ENCODE results near the gene DTL.
A peak's percentile ranks its signal among the peaks of the same experiment; 100 is the strongest.
"Not testable (repeated sequence)": the region's sequence is repeated elsewhere in the genome, so short reads cannot be mapped to it uniquely, and the experiment has no call there.

Gene DTL, protein sequence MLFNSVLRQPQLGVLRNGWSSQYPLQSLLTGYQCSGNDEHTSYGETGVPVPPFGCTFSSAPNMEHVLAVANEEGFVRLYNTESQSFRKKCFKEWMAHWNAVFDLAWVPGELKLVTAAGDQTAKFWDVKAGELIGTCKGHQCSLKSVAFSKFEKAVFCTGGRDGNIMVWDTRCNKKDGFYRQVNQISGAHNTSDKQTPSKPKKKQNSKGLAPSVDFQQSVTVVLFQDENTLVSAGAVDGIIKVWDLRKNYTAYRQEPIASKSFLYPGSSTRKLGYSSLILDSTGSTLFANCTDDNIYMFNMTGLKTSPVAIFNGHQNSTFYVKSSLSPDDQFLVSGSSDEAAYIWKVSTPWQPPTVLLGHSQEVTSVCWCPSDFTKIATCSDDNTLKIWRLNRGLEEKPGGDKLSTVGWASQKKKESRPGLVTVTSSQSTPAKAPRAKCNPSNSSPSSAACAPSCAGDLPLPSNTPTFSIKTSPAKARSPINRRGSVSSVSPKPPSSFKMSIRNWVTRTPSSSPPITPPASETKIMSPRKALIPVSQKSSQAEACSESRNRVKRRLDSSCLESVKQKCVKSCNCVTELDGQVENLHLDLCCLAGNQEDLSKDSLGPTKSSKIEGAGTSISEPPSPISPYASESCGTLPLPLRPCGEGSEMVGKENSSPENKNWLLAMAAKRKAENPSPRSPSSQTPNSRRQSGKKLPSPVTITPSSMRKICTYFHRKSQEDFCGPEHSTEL

DNA sequence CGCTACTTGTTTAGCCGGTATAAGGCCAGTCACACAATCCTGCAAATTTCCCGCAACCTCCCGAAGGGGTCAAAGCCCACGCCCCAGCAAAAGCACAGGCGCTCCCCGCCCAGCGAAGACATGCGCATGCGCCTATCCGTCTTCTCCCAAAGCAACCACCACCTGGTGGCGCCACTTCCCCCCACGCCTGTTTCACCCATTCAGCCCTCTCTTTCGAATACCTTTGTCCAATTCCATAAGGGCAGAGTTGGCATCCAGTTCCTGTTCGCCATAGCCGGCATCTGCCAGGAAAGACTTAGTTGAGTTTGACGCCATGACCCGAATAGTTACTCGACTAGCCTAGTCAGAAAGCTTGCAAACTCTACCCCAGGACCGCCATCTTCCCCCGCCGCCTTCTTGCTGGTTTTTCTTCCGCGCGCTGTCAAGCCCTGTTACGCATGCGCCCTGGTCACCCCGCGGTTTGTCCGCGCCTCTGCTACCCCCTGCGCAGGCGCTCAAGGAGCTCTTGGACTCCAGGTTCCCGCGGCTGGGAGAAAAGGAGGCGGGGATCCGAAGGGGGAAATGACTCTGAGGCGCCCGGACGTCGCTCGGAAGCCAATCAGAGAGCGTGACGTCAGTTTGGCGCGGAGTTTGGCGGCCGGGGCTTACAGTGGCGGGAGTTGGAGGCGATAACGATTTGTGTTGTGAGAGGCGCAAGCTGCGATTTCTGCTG, at the start of gene DTL, which contains the start of gene INTS7:
Gene DTL, plus strand, starts transcription at position 626 of the 712 bp plus-strand sequence. CDS start 143 bp downstream, outside the sequence.
Gene INTS7, minus strand, starts transcription at position 435 of the 712 bp plus-strand sequence. Its CDS starts 120 bp downstream, at position 315.
- DNase-seq, result peak; percentile 99

DNA sequence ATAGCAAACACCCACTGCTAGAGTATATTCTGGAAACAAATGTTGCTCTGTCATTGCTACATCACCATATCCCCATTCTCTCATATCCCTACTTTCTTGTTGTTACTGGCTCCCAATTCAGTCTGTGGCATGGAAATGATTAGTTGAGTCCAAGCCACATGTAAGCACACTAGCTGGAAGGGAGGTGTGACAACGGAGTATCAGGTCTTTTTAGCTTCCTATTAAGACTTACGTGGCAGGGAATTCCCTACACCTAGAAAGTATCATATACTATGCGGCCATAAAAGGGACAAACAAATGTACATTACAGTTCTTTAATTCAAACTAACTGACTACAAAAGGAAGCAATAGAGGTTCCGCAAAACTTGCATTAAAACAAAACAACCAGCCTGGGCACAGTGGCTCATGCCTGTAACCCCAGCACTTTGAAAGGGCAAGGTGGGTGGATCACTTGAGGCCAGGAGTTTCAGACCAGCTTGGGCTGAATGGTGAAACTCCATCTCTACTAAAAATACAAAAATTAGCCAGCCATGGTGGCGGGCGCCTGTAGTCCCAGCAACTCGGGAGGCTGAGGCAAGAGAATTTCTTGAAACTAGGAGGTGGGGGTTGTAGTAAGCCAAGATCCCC, 48.8 kb upstream of the DTL start:
- no peak for DNase-seq

DNA sequence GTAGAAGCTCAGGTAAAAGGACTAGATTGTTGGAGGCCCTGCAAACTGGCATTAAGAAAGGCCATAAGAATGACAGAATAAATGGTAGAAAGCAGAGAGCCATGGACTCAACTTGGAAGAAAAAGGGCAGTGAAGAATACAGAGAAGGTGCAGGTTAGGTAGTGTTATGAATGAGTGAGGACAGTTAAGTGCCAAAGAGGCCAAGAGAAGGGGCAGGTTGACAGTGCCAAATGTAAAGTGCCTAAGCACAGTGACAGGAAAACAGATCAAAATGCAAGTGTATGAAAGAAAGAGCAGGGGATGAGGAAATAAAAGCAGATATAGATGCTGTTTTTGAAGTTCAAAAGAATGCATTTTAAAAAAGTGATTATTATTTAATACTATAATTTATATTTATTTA, 43.9 kb upstream of the DTL start:
- no peak for DNase-seq

DNA sequence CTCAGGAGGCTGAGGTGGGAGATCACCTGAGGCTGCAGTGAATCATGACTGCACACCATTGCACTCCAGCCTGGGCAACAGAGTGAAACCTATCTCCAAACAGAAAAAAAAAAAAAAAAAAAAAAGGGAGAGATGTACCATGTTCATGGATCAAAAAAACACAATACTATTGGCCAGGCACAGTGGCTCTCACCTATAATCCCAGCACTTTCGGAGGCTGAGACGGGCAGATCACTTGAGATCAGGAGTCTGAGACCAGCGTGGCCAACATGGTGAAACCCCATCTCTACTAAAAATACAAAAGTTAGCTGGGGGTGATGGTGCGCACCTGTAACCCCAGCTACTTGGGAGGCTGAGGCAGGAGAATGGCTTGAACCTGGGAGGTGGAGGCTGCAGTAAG, 38.1 kb upstream of the DTL start:
- DNase-seq, result not testable (repeated sequence)

DNA sequence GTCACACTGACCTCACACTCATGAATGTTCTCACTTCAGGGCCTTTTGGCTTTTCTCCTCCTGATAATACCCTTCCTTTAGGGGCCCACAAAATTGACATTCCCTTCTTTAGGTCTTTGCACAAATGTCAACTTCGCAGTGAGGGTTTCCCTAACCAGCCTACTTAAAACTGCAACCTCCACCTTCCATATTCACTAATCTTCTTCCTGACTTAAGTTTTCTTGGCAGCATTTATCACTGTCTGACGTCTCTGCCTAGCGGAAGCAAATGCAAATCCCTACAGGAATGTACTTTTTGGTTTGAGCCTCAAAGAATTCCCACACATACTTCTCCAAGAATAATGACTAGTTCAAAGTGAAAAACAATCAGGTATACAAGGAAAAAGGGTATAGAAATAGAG, 33.0 kb upstream of the DTL start:
- no peak for DNase-seq

DNA sequence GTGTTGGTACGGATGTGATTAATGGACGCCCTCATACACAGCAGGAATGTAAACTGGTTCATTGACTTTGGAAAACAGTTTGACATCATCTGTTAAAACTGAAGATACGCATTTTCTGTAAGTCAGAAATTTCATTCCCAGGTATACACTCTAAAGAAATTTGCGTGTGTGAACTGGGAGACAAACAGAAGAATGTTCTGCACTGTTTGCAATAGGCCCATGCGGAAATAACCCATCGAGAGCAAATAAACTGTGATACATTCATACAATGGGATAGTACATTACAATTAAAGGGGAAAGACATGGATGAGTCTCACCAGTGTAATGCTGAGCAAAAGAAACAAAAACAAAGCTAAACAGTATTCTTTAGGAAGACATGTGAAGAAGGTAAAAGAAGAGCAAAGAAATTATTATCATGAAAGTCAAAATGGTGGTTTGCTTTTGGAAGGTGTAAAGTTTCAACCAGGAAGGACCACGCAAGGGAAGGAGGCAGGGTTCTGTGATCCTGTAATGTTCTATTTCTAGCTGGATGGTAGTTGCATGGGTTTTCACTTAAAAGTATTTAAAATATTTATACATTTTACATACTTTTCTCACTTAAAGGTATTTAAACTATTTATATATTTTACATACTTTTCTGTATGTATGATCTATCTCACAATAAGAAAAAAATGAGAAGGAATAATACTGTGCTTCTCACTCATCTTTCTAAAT, 30.5 kb upstream of the DTL start:
- no peak for DNase-seq

DNA sequence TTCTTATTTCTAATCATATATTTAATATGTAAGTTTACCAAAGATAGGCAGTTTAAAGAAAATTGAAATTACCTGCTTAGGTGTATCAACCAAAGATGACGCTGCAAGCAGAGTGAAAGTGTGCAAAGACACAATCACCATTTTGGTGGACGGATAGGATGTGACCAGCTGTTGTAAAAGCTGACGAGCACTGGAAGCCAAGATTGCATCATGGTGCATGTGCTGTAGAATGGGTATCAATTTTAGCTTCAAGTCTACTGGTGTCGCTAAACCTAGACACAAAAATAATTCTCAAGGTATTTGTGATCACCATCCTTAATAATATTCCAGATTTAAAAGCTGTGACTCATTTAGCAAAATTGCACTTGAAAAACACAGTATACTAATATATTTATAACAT, 28.4 kb upstream of the DTL start:
- no peak for DNase-seq

DNA sequence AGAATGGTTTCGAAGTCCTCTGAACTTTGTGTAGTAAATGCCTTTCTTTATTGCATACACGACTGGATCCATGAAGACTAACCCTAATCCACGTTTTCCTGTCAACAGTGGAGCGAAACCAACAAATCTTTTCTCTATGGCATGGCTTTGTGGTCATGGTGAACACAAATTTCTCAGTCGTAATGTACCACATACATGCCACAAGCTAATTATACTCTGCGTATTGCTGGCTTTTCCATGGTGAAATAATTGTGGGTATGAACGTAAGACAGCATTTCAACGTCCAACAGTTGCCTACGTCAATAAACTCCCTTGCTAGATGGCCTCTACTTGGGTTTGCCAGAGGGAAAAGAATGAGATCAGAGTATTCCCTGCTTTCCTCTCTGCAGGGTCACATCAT, 27.7 kb upstream of the DTL start:
- DNase-seq, result peak; percentile 96

DNA sequence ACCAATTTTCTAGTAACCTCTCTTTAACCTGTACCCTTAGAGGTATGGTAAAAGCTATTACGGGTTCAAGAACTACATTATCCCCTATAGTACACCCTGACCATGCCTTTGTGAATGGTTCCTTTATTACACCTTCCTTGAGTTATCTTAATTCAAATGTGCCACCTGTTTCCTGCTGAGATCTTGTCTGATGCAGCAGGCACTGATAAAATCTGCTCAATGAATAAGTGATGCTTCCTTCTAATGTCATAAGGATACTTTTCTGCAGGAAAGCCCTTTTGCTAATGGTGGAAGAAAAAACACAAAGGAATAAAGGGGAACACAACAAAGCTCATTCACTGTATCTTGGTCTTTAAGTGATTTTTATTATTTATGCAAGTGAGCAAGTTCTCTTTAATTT, 26.0 kb upstream of the DTL start:
- DNase-seq, result no peak

DNA sequence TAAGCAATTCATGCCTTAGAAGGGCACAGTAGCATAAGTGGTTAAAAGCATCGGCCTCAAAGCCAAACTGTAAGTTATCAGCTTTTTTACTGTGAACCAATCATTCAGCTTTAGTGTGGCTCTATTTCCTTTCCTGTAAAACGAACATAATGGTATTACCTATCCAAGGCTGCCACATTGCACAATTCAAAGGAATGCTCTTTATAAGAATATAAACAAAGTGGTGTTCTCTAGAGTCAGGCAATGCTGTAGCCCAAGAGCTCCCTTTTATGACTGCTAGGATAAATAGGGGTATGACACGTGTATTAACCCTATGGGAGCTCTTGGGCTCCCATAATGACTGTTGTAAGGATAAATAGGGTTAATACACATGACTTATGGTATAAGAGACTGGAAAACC, 25.5 kb upstream of the DTL start:
- DNase-seq, result no peak

DNA sequence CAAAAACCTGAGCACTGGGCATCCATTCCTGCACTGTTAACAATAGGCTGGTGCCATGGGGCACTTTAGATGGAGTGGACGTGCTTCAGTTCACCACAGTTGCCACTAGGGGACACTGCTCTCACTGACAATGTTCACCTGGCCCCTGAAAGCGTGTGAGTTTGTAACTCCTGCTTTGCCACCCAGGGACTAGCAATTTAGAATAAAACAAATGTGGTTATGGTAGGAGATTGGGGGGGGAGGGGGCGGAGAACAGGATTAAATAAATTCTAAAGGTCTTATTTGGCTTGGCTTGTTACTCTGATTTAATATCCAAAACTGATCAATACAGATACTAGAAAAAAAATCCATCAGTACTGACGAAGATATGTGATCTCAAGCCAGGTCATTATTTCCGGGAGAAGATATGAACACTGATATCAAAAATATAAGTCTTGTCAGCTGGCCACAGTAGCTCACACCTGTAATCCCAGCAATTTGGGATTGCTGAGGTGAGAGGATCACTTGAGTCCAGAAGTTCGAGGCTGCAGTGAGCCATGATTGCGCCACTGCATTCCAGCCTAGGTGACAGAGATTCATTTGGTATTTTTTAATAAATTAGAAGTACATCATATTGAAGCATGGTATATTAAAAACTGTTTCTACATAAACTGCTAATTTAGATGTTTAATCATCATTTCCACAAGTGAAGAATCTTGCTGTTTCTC, 23.4 kb upstream of the DTL start:
- peak; percentile 17 for DNase-seq

DNA sequence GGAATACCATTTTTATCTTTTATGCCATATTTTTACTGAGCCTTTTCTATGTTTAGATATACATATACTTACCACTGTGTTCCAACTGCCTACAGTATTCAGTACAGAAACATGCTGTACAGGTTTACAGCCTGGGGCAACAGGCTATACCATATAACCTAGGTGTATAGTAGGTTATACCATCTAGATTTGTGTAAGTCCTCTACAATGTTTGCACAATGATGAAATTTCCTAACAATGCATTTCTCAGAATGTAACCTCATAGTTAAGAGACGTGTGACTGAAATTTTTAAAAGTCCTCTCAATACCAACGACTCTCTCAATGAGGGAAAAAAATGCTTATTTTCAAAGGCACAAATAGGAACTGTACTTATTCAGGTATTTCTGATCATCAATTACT, 21.9 kb upstream of the DTL start:
- DNase-seq, result no peak

DNA sequence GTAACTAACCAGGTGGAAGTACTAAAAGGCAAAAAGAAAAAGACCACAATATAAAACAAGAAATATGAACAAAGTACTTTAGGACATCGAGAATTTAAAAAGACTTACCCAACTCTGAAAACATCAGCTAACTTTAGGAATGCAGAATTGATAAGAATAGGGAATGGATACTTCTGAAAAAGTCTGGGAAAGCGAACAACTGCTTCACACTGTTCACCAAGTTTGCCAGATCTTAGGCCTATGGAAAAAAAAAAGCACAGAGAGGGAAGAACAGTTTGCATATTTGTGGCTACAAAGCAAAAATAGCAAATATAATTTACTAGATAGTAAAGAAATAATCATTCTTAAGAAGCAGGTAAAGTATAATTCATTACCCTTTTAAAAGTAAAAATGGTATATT, 14.6 kb upstream of the DTL start:
- no peak for DNase-seq

DNA sequence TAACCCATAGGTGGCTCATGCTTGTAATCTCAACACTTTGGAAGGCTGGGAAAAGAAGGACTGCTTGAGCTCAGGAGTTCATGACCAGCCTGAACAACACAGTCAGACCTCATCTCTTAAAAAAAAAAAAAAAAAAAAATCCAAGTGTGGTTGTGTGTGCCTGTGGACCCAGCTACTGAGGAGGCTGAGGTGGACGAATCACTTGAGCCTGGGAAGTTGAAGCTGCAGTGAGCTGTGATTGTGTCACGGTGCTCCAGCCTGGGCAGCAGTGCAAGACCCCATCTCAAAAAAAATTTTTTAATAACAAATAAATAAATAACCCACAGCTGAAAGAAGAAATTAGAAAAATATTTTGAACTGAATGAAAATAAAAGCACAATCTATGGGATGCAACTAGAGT, 14.0 kb upstream of the DTL start:
- no peak for DNase-seq

DNA sequence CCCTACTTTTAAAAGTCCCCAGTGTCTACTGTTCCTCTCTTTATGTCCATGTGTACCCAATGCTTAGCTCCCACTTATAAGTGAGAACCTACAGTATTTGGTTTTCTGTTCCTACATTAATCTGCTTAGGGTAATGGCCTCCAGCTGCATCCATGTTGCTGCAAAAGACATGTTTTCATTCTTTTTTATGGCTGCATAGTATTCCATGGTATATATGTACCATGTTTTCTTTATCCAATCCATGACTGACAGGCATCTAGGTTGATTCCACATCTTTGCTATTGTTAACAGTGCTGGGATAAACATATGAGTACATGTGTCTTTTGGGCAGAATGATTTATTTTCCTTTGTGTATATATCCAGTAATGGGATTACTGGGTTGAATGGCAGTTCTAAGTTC, 12.6 kb upstream of the DTL start:
- DNase-seq, result not testable (repeated sequence)

DNA sequence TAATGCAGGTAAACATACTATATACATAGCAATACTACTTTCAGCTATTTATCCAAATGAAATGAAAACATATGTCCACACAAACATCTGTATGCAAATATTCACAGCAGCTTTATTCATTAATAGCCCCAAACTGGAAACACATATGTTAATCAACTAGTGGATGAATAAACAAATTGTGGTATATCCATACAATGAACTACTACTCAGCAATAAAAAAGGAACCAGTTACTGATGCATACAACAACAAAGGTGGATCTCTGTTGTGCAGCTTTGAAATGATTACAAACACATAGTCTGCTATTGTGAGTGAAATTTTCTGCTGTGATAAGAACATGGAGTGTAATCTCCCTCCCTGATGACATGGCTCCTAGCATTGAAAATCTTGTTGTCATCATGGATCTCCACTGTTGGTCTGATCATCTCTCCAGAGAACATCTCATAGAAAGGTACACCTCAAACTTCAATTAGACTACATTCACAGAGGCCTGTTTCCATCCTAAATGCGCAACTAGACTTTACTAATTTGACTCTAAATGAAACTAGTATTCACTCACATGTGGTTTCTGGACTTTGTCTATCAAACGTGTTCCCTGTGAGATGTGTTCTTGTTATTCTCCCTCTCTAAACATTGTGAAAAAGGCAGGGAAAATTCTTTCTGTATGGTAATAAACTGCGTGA, 10.9 kb upstream of the DTL start:
- no peak for DNase-seq

DNA sequence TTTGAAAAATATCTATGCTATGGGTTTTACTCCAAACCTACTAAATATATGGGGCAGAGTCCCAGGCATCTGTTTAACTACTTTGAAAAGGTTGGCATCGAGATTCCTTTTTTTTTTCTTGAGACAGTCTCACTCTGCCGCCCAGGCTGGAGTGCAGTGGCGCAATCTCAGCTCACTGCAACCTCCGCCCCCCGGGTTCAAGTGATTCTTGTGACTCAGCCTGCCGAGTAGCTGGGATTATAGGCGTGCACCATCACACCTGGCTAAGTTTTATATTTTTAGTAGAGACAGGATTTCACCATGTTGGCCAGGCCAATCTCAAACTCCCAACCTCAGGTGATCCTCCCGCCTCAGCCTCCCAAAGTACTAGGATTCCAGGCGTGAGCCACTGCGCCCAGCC, 7.8 kb upstream of the DTL start:
- DNase-seq, result not testable (repeated sequence)

DNA sequence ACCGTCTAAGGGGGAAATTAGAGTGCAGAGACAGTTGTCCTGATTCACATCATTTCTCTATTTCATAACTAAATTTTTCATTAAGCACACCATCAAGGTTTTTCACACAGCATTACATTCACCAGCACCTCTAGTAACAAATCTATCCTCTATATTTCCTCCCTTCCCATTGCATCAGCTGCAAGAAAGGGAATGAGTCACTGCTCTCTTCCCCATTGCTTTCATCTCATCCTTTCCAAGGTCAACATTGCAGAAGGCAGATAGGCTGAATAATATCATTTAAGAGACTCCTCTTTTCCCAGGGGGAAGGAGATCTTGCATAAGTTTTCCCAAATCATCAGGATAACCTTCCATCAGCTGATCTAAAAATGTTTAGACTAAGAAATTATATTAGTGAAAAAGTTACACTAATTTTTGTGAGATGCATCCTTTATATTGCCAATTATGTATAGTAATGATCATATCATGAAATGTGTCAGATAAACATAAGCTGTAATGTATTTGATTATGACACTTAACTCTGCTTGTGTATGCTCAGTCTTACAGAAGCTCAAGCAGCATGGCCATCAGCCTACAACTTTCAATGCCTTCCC, 4.5 kb upstream of the DTL start:
- DNase-seq, result peak; percentile 48

DNA sequence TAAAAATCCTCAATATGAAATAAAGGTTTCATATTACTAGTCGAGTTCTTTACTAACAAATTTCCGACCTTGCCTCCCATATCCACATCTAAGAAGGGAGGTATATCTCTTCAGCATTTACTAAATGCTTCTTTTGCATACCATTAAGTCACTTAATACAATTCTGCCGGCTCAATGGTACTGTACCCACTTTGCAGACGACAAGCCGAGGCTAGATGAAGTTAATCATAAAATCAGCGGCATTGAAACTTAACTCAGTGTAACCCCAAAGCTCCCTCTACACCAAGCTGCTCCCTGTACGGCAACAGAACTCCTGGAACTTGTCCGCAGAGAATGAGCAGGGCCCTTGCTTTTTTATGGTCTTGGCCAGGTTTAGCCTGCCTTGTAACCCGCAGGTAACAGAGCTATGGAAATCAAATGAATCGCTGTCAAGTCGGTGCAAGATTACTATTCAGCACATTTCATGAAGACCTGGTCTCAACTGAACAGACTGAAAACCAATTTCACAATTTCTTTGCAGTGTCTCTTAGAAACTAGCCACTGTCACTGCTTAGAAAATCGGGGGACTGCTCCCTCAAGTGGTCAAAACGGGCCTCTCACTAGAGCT, 929 bp upstream of the DTL start:
- DNase-seq, result no peak

Data from MV-4-11 (cell line).